ENCODE results near the gene DECR2.
"Not testable (repeated sequence)": the region's sequence is repeated elsewhere in the genome, so short reads cannot be mapped to it uniquely, and the experiment has no call there.

DECR2 gene

GRCh38 chr16:378821-379182 lies 22.9 kb upstream of the DECR2 start:
- H3K4me3 ChIP-seq (ENCODE audit: low read depth, low read length): no peak overlapping the region

GRCh38 chr16:379183-379960 lies 22.3 kb upstream of the DECR2 start:
- no peak overlapping the region for H3K4me3 ChIP-seq (ENCODE audit: low read depth, low read length)

DNA sequence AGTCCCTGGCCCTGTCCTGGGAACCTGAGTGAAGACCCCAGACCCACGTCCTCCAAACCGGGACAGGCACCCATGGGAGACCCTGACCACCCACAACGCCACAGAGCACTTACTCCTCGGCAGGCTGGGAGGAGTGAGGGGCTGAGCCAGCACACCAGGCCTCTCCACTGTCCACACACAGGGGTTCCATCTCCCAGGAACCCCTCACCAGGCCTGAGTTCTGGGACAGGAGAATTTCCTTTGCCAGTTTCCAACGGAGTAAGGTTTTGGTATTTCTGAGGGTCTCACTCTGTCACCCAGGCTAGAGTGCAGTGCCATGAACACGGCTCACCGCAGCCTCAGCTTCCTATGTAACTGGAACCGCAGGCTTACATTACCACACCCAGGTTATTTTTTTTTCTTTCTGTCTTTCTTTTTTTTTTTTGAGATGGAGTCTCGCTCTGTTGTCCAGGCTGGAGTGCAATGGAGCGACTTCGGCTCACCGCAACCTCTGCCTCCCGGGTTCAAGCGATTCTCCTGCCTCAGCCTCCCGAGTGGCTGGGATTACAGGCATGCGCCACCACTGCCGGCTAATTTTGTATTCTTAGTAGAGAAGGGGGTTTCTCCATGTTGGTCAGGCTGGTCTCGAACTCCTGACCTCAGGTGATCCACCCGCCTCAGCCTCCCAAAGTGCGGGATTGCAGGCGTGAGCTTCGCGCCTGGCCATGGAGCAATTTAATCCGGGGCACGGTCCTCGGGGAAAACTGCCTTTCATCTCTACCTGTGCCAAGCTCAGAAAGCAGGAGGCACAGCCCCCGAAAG lies 21.5 kb upstream of the DECR2 start:
- H3K4me3 ChIP-seq (ENCODE audit: low read depth, low read length): peak overlapping the region; percentile 72

DNA sequence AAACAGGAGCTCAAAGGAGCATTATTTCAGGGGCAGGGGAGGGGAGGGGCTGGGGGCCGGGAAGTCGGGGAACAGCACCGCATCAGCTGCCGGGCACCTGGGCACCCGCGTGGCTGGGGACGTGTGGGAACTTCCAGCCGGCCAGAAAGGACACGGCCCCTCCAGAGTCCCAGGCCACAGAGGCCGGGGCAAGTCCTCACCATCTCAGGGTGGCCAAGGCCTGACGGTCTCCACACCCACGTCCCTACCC lies 21.0 kb upstream of the DECR2 start:
- peak overlapping the region; percentile 72 for H3K4me3 ChIP-seq (ENCODE audit: low read depth, low read length)

DNA sequence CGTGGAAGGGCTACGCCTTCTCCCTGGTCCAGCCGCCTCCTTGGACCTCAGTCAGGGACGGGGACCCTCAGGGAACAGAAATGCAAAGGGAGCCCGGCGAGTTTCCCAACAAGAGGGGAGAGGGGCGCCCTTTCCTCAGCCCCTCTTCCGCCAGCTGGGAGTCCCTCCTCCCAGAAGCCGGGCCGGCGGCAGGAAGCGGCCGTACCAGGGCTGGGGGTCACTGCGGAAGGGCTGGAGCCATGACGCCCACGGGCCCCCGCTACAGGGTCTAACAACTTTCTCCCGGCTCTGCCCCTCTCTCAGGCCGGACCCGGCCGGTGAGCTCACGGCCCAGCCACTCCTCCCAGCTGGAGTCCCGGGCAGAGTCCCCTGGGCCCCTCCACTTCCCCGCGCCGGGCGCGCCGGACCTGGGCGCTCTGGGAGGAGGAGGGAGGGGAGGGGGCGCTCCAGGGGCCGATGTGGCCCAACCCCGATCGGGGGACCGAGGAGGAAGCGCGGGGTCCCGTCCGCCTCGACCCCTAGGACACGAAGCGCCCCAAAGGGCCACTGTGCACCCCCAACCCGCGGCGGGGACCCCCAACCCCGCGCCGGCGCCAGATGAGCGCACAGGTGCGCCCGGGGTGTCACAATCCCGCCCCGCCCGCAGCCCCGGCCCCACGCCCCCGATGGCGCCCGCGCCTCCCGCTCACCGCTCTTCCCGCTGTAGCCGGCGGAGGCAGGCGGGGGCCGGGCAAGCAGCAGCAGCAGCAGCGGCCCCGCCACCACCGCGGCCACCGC lies 20.5 kb upstream of the DECR2 start:
- peak overlapping the region; percentile 72 for H3K4me3 ChIP-seq (ENCODE audit: low read depth, low read length)

DNA sequence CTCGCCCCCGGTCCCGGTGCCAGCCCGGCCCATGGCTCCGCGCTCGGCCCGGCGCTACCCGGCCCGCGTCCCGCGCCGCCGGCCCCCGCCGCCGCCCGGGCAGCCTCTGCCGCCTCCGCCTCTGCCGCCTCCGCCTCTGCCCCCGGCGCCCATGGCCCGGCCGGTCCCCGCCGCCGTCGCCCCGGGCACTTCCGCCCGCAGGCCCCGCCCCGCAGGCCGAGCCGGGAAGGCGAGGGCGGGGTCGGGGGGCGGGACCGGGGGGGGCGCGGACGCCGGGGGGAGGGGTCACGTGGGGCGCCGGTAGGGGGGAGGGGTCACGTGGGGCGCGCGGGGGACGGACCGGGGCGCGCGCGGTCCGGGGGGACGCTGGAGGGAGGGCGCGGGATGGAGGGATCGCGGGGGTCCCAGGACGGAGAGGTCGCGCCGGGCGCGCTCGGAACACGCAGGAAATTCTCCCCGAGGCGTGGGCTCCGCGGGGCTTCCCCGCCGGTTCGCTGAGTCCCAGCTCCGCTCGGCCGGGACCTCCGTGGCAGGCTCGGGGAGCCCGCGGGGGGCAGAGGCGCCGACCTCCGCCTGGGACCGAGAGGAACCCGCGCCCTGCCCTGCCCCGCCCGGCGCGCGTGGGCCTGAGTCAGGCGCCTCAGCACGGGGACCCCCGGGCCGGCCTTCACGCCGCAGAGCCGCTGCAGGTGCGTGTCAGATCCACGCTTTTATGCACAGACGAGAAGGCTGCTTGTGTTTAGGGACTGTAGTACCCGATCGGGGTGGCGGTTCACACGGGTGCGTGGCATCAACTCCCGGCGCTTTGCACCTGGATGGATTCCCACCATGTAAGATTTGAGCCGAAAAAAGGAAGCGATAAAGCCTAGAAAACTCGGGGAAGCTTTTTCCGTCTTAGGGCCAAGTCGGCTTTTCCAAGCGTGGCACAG lies 19.6 kb upstream of the DECR2 start, which contains the start of gene PGAP6:
Gene PGAP6, minus strand, starts transcription at position 190 of the 929 bp plus-strand sequence. Its CDS starts 157 bp downstream, at position 33.
- H3K4me3 ChIP-seq (ENCODE audit: low read depth, low read length): peak within 1 kb of the TSS; percentile 75

- peak overlapping the region; percentile 14 for H3K4me3 ChIP-seq (ENCODE audit: low read depth, low read length)
These were observed 18.2 kb upstream of the DECR2 start for GRCh38 chr16:383326-384051.

DNA sequence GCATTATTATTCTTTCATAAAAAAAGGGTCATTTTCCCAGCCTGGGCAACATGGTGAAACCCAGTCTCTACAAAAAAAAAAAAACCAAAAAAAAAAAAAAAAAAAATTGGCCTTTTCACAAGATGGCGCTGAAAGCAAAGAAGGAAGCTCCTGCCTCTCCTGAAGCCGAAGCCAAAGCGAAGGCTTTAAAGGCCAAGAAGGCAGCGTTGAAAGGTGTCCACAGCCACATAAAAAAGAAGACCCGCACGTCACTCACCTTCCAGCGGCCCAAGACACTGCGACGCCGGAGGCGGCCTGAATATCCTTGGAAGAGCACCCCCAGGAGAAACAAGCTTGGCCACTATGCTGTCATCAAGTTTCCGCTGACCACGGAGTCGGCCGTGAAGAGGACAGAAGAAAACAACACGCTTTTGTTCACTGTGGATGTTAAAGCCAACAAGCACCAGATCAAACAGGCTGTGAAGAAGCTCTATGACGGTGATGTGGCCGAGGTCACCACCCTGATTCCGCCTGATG lies 15.0 kb upstream of the DECR2 start:
- no peak overlapping the region for H3K4me3 ChIP-seq (ENCODE audit: low read depth, low read length)

DNA sequence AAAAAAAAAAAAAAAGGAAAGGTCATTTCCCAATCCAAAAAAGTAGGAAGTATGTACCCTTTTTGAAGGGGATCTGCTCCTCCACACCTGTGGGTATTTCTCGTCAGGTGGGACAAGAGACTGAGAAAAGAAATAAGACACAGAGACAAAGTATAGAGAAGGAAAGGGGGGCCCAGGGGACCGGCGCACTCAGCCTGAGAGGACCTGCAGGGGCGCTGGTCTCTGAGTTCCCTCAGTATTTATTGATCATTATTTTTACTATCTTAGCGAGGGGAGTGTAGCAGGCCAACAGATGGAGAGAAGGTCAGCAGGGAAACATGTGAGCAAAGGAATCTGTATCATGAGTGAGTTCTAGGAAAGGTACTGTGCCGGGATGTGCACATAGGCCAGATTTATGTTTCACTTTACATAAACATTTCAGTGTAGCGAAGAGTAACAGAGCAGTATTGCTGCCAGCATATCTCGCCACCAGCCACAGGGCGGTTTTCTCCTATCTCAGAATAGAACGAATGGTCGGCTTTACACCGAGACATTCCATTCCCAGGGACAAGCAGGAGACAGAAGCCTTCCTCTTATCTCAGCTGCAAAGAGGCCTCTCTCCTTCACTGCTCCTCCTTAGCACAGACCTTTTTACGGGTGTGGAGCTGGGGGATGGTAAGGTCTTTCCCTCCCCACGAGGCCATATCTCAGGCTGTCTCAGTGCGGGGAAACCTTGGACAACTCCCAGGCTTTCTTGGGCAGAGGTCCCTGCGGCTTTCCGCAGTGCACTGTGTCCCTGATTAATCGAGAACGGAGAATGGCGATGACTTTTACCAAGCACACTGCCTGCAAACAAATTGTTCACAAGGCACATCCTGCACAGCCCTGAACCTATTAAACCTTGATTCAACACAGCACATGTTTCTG lies 13.7 kb upstream of the DECR2 start:
- not testable (repeated sequence) for H3K4me3 ChIP-seq (ENCODE audit: low read depth, low read length)

DNA sequence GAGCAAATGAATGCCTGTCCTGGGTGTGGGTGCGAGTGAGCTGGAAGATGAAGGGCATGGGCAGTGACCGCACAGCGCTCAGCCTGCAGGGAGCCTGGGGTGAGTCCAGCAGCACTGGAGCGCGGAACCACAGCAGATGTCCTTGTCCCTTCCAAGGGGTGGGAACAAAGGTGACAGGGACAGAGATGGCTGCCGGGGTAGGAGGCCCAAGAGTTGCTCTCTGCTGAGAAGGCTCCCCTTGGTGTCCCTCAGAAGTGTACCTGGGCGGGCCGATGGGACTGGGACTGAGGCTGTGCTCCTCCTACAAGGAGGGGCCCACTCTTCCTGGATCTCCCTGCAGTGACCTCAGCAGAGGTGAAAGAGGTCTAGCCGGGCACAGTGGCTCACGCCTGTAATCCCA lies 12.3 kb upstream of the DECR2 start:
- H3K4me3 ChIP-seq (ENCODE audit: low read depth, low read length): no peak overlapping the region

DNA sequence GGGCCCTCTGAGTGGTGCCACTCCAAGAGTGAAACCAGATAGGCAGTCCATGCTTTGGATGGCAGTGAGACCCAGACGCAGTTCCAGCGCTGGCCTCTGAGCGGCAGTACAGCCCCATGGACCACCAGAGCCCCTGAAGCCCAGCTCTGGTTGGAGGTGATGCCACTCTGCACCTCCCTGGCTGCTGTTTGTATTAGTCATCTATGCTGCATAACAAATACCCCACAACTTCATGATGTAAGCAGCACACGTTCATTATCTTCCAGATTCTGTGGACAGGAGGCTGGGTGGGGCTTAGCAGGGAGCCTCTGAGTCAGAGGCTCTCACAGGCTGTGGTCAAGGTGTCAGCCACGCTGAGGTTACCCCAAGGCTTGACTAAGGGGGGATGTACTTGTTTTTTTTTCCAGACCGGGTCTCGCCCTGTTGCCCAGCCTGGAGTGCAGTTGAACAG lies 9.8 kb upstream of the DECR2 start:
- no peak overlapping the region for H3K4me3 ChIP-seq (ENCODE audit: low read depth, low read length)

- no peak overlapping the region for H3K4me3 ChIP-seq (ENCODE audit: low read depth, low read length)
These were observed 9.1 kb upstream of the DECR2 start for GRCh38 chr16:392450-393030.

GRCh38 chr16:396199-396598 lies 5.5 kb upstream of the DECR2 start:
- peak overlapping the region; percentile 0 for H3K4me3 ChIP-seq (ENCODE audit: low read depth, low read length)

DNA sequence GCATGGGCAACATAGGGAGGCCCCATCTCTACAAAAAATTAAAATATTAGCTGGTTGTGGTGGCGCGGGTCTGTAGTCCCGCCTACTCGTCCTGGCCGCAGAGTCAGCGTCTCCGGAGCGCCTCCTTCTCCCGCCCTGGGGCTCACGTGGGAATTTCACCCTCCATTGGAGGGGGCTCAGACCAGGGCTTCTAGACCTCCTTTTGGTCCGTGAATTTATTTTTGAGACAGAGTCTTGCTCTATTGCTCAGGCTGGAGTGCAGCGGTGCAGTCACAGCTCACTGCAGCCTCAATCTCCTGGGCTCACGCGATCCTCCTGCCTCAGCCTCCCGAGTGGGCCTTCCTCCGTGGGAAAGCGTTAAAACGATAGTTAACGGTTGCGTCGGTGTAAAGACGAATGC lies 5.1 kb upstream of the DECR2 start:
- H3K4me3 ChIP-seq (ENCODE audit: low read depth, low read length): peak overlapping the region; percentile 0

DNA sequence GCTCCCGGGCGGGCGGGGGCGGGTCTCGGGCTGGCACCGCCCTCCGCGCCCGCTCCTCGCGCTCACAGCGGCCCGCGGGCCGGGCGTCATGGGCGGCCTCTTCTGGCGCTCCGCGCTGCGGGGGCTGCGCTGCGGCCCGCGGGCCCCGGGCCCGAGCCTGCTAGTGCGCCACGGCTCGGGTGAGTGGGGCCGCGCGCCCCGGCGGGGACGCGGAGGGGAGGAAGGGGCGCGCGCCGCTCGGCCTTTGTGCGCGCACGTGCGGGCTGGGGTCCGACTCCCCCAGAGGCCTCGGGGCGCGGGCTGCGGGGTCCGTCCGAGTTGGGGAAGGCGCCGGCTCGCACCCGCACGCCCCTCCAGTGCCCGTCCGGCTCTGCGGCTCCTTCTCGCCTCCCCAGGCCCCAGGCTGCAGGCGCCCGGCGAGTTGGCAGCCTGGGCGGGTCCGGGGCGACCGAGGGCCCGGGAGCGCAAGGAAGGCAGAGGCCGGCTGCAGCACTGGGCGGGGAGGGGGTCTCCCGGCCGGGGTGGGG lies 4.5 kb upstream of the DECR2 start, which contains the start of gene NME4:
Gene NME4, plus strand, starts transcription at position 65 of the 527 bp plus-strand sequence. Its CDS starts 24 bp downstream, at position 89.
- H3K4me3 ChIP-seq (ENCODE audit: low read depth, low read length): peak within 1 kb of the TSS; percentile 48

DNA sequence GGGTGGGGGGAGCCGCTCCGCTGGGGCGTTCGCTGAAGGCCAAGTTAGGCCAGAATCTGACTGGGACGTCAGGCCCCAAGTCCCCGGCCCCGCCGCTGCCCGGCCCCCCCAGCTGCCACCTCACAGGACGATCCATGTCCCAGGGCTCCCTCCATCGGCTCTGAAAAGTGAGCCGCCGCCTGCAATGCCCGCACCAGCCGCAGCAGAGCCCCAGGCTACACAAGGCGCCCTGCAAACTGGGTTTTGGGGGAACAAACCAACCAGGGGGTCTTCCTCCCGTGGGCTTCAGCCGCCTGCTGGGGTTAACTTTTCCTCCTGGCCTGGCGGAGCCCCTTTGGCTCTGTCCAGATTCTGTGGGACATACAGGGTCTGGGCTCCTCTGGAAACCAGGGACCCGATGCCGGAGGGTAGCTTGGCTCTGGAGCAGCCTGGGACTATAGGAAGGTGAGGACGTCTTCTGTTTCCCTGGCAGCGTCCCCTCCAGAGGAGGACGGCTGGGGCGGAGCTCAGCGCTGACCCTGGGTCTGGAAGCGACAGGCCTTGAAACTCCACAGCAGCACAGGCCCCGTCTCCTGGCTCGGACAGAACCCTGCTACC lies 3.9 kb upstream of the DECR2 start:
- no peak overlapping the region for H3K4me3 ChIP-seq (ENCODE audit: low read depth, low read length)

DNA sequence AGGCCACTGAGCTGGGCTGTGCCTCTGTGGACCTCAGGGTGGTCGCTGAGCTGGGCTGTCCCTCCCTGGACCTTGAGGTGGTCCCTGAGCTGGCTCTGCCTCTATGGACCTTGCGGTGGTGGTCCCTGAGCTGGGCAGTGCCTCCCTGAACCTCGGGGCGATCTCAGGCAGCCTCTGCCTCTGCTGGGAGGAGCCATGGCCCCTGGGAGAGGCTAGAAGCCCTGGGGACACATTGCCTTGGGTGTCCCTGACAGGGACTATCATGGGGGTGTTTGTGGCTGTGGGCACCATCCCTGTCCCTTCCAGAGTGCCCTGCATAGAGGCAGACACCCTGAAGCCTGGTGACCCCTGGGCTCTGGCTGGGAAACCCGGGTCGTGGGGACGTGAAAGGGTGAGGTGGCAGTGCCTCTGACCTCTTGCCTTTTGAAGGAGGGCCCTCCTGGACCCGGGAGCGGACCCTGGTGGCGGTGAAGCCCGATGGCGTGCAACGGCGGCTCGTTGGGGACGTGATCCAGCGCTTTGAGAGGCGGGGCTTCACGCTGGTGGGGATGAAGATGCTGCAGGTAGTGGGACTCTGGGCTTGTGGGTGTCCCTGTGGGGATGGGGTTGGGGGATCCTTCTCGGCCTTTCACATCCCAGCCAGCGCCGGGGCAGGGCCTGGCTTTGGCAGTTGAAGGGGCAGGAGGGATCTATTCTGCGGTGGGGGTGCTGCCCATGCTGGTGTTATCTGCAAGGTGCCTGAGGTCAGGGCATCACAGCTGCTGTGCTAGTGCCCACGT lies 2.9 kb upstream of the DECR2 start:
- H3K4me3 ChIP-seq (ENCODE audit: low read depth, low read length): no peak overlapping the region

All from iPS-11a (cell line).